ENCODE data around the gene SEMA6D.

SEMA6D gene

DNA sequence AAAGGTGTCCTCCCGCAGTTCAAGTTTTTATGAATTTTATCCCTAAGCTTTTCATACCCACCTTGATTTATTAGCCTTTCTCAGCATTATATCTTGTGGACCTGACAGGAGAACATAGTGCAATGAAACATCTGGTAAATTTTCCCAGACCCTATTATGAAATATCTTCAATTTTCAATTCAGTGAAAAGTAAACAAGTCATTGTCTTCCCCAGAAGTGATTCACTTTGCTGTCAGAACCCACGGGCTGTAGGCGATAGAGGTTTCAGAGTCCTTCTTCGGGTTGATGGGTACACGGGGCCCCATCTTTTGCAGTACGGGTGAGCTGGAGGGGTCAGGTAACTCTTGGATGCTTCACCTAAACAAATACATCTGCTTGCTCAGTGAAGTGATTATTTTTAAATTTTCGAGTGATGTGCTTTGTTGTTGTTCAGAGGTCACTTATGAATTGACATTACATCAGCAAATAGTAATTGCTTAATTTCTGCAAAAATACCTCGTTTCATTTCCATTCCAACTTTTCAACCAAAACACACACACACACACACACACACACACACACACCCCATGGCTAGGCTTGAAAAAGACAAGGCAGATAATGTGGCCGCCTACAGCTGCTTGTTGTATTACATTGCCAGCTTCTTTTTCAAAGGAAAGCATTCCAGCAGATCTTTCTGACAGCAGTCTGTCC, 102.9 kb downstream of the SEMA6D start:
- DNase-seq (ENCODE audit: low read depth in 2 of 2, low spot score in 1 of 2) = no peak

DNA sequence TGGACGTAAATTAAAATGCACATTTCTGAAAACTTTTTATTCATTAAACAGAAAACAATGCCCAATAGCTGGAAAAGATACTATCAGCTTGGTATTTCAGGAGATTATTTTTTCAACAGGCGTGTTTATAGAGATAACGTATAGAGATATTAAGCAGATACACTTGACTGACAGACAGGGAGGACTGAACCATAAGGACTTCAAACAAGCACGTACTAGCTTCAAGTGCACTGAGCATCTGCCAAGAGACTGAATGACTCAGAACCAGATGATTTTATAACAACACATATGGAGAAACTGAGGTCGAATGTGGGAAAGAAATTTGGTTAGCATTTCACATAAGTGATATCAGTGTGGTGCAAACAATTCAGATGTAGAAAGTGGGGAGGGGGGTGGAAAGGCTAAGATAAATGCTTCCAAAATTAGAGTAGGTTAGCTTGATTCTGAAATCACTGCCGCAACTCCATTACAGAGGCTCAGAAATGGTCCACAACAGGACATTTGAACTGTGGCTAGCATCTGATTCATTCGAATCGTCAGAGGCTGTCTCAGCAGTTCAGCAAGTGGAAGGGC, 103.5 kb downstream of the SEMA6D start:
- DNase-seq (ENCODE audit: low read depth in 2 of 2, low spot score in 1 of 2) = no peak

DNA sequence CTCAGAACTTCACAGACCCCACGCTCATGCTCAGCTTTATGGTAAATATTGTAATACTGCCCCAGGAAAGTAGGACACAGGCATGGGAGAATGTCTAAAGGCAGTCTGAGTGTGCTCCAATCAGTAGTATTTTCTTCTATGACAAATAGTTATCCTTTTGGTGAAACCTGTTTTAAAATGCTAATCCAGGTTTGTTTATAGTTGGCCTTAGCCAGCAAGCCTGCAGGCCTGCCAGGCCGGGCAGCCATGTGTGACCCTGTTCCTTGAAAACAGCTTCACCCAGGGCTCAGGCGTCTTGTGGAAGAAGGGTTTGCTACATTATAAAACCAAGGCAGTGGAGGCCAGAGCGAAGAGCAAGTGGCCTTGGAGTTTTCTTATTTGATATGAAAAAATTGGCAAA, 104.7 kb downstream of the SEMA6D start:
- DNase-seq (ENCODE audit: low read depth in 2 of 2, low spot score in 1 of 2) = no peak
